Activated T-cell treated with anti-CD3 and anti-CD28 coated beads, Interleukin-2, amount 50 U/mL, for 1 hour (primary cell): ENCODE measurements around the gene PUS7.
"Not testable (repeated sequence)": the region's sequence is repeated elsewhere in the genome, so short reads cannot be mapped to it uniquely, and the experiment has no call there.

Experiments used
- DNase-seq: peaks from one replicate; pipeline ENCODE4 v3.0.0-alpha.2; 2020

Gene PUS7

GRCh38 chr7:105444342-105444987, 77.6 kb downstream of the PUS7 start:
- DNase-seq, result no peak

- not testable (repeated sequence) for DNase-seq
These were observed 79.9 kb downstream of the PUS7 start for GRCh38 chr7:105442214-105442613.

GRCh38 chr7:105439174-105439893, 82.7 kb downstream of the PUS7 start:
- DNase-seq, result no peak

- DNase-seq, result no peak
These were observed 83.3 kb downstream of the PUS7 start for GRCh38 chr7:105438847-105439173.

GRCh38 chr7:105438254-105438653, 83.8 kb downstream of the PUS7 start:
- no peak for DNase-seq

GRCh38 chr7:105437356-105437755, 84.7 kb downstream of the PUS7 start:
- not testable (repeated sequence) for DNase-seq

- DNase-seq, result peak; percentile 33
These were observed 92.1 kb downstream of the PUS7 start for GRCh38 chr7:105429746-105430612.

GRCh38 chr7:105426606-105427146, 95.4 kb downstream of the PUS7 start:
- no peak for DNase-seq

GRCh38 chr7:105423987-105424386, 98.1 kb downstream of the PUS7 start:
- no peak for DNase-seq

GRCh38 chr7:105413887-105414437, 108.1 kb downstream of the PUS7 start:
- no peak for DNase-seq

- DNase-seq, result not testable (repeated sequence)
These were observed 111.3 kb downstream of the PUS7 start for GRCh38 chr7:105410774-105411173.

- not testable (repeated sequence) for DNase-seq
These were observed 112.3 kb downstream of the PUS7 start for GRCh38 chr7:105409775-105410174.

- no peak for DNase-seq
These were observed 113.2 kb downstream of the PUS7 start for GRCh38 chr7:105408791-105409410.
